HFF-Myc (cell line): ENCODE data around the gene MTCL1.
A peak's percentile ranks its signal among the peaks of the same experiment; 100 is the strongest.

ENCODE experiments used
- DNase-seq: peaks from one replicate; pipeline ENCODE4 v3.0.0-alpha.2; 2011; ENCODE audit warnings: low read depth; ENCODE audit errors: extremely low read depth
- H3K4me3 ChIP-seq: replicated peaks from 2 replicates; pipeline ENCODE4 v1.5.1; 2011; ENCODE audit warnings: low read depth, mild to moderate bottlenecking, control low read depth, low read length
- CTCF ChIP-seq: IDR thresholded peaks from 2 replicates; pipeline ENCODE4 v1.5.1; 2012; ENCODE audit warnings: mild to moderate bottlenecking, low read depth, low read length, control low read depth; ENCODE audit errors: missing control alignments

The MTCL1 gene

GRCh38 chr18:8660316-8660715 is 45.0 kb upstream of the MTCL1 start:
- no peak for DNase-seq
- no peak for TF ChIP-seq CTCF
- no peak overlapping the region for H3K4me3 ChIP-seq

- peak; percentile 30 for DNase-seq
- no peak overlapping the region for H3K4me3 ChIP-seq
These were observed 43.4 kb upstream of the MTCL1 start for GRCh38 chr18:8661754-8662559.

GRCh38 chr18:8662560-8663255 is 42.6 kb upstream of the MTCL1 start:
- no peak overlapping the region for H3K4me3 ChIP-seq
- TF ChIP-seq CTCF = no peak
- DNase-seq = no peak

More at GRCh38 chr18:8661754-8662559, 43.4 kb upstream of the MTCL1 start:
- no peak for TF ChIP-seq CTCF

- no peak for DNase-seq
- no peak overlapping the region for H3K4me3 ChIP-seq
- no peak for TF ChIP-seq CTCF
These were observed 37.5 kb upstream of the MTCL1 start for GRCh38 chr18:8667846-8668245.

GRCh38 chr18:8668381-8668780 is 37.0 kb upstream of the MTCL1 start:
- H3K4me3 ChIP-seq = no peak overlapping the region
- no peak for TF ChIP-seq CTCF
- no peak for DNase-seq

- no peak for TF ChIP-seq CTCF
- H3K4me3 ChIP-seq = no peak overlapping the region
- DNase-seq = no peak
These were observed 35.8 kb upstream of the MTCL1 start for GRCh38 chr18:8669571-8669970.
